Measurements from ENCODE around the gene HAGH. TPM values are rescaled to one million over a fixed set of nuclear protein-coding genes. Genes with fewer than 3 reads are reported as not detected.
A peak's percentile ranks its signal among the peaks of the same experiment; 100 is the strongest.

HAGH gene
- total and polyA plus RNA-seq, 9 of the 15 experiments (the other 6 are each of a cell fraction or from before 2014, with no cell fraction given) = 0.46 to 35.1 (median 16.8) TPM

DNA sequence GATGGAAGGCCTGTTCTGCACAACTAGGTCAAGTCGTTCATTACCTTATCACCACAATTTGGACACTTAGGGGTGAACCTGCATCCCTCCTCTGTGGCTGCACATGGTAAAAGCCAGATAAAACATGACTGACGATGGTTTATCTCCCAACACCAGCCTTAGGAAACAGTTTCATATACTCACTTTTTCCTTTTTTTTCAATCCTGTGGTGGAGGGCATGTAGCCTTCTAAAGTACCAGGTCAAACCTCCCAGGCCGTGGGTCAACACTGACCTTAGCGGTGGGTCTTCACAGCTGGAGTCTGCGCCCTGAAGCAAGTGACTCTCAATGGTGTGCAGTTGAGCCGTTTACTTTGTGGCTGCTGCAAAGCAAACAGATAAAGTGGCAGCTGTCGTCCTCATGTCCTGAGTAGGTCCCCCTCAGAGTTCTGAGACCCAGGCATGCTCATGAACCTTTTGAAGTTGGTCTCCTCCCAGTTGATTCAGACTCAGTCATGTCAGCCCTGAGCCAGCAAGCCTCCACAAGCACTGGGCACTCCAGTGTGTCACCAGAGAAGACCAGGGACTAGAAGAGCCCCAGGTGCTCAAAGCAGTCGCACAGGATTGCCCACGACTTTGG lies 6.3 kb upstream of the HAGH start (continued):
- TF ChIP-seq OTX1 (CRISPR knock-in tag; IDR thresholded peaks at IDR 0.05) (no peak), RNF2 (IDR thresholded peaks at IDR 0.05) (peak; percentile 90), RBBP5 (IDR thresholded peaks at IDR 0.05; ENCODE audit: borderline replicate concordance, insufficient read depth, low read length, poor library complexity, severe bottlenecking) (no peak), FOXK1 (CRISPR knock-in tag; IDR thresholded peaks at IDR 0.05; ENCODE audit: borderline replicate concordance) (no peak), IRF1 (CRISPR knock-in tag; IDR thresholded peaks at IDR 0.05; ENCODE audit: borderline replicate concordance) (no peak), ARHGAP35 (IDR thresholded peaks at IDR 0.05; ENCODE audit: partially characterized antibody) (no peak), WHSC1 (IDR thresholded peaks at IDR 0.05; ENCODE audit: low read length) (no peak), MAFG (tag; conservative IDR thresholded peaks at IDR 0.05) (no peak), EHMT2 (IDR thresholded peaks at IDR 0.05) (peak; percentile 81), ZNF740 (CRISPR knock-in tag; IDR thresholded peaks at IDR 0.05) (no peak), ZNF740 (tag; IDR thresholded peaks at IDR 0.05) (no peak), HSF4 (CRISPR knock-in tag; IDR thresholded peaks at IDR 0.05; ENCODE audit: borderline replicate concordance) (no peak), KDM2B (CRISPR knock-in tag; IDR thresholded peaks at IDR 0.05) (no peak), ZNF174 (CRISPR knock-in tag; IDR thresholded peaks at IDR 0.05) (no peak), KAT2B (IDR thresholded peaks at IDR 0.05; ENCODE audit: low read depth, low read length) (no peak), PCBP1 (IDR thresholded peaks at IDR 0.05; ENCODE audit: low read depth, low read length, poor library complexity, severe bottlenecking) (no peak), E2F6 (IDR thresholded peaks at IDR 0.05; ENCODE audit: borderline replicate concordance in 1 of 2, extremely low read depth in 1 of 2, insufficient read depth in 1 of 2, insufficient read length in 1 of 2, low read depth in 1 of 2, low read length in 1 of 2, poor library complexity in 1 of 2, severe bottlenecking in 1 of 2) (peak; percentile 8 to 33), ZNF316 (IDR thresholded peaks at IDR 0.05) (no peak), NFATC3 (IDR thresholded peaks at IDR 0.05) (peak; percentile 79; the same call in 1 of the 2 replicates), DIDO1 (tag; IDR thresholded peaks at IDR 0.05; ENCODE audit: low read depth) (no peak), ZBTB43 (CRISPR knock-in tag; IDR thresholded peaks at IDR 0.05) (no peak), MCM2 (IDR thresholded peaks at IDR 0.05; ENCODE audit: low read depth) (no peak), DDX20 (tag; IDR thresholded peaks at IDR 0.05; ENCODE audit: low read depth) (no peak)
- TF ChIP-seq, protein P1, sequence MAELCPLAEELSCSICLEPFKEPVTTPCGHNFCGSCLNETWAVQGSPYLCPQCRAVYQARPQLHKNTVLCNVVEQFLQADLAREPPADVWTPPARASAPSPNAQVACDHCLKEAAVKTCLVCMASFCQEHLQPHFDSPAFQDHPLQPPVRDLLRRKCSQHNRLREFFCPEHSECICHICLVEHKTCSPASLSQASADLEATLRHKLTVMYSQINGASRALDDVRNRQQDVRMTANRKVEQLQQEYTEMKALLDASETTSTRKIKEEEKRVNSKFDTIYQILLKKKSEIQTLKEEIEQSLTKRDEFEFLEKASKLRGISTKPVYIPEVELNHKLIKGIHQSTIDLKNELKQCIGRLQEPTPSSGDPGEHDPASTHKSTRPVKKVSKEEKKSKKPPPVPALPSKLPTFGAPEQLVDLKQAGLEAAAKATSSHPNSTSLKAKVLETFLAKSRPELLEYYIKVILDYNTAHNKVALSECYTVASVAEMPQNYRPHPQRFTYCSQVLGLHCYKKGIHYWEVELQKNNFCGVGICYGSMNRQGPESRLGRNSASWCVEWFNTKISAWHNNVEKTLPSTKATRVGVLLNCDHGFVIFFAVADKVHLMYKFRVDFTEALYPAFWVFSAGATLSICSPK (IDR thresholded peaks at IDR 0.05; ENCODE audit: borderline replicate concordance) = no peak

Measured in K562 (cell line).